ENCODE data around the gene SH3BP2. TPM values are rescaled to one million over a fixed set of nuclear protein-coding genes. Genes with fewer than 3 reads are reported as not detected.
A peak's percentile ranks its signal among the peaks of the same experiment; 100 is the strongest.

The SH3BP2 gene
- polyA plus RNA-seq (2013) = 21.3 and 21.9 TPM in 2 replicates

DNA sequence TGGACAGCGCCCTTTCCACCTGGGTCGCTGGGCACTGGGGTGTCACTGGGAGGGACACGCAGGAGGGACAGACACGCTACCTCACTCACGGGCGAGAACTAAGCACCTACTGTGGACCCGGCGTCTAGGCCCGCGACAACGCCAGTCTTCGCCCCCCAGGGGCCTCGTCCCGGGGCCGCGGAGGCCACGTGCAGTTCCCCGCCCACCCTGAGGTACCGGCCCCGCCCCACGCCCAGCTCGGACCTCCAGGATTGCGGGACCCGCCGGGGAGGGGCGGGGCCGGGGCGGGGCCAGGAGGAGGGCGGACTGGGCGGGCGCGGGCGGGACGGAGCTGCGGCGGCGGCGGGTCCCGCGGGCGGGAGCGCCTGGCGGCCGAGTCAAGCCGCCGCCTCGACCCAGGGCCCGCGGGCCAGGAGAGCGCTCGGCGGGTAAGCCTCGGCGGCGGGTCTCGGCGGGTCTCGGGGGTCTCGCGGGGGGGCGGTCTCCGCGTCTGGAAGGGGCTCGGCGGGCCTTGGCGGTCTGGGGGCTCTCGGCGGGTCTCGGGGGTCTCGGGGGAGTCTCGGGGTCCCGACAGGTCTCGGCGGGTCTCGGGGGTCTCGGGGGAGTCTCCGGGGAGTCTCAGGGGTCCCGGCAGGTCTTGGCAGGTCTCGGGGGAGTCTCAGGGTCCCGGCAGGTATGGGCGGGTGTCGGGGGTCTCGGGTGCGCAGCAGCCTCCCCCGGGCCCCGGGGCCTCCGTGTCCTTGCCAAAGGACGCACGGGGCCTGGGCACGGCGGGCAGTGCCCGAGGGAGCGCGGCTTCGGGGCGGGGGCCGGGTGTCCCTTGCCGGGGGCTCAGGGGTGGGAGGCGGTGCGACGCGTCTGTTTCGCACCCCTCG, at the start of gene SH3BP2:
SH3BP2 (plus strand) TSS at position 375 of the 875 bp plus-strand sequence. CDS start 27,533 bp downstream, outside the sequence.
- Histone ChIP-seq H3K4me1 (ENCODE audit: control insufficient read depth in 1 of 2, insufficient read depth in 2 of 2, low read length in 2 of 2) (peaks cover 19 to 30% of the 10 kb centered on the region in 2 experiments), H3K79me1 (ENCODE audit: low read length) (peaks cover 9% of the 10 kb centered on the region), H3K36me3 (ENCODE audit: control insufficient read depth in 1 of 2, insufficient read depth in 2 of 2, low read length in 2 of 2) (no peaks in the 10 kb centered on the region), H4K91ac (ENCODE audit: low read depth, low read length) (peak within 1 kb of the TSS; percentile 16), H3K27ac (ENCODE audit: low read depth, low read length) (no peak within 1 kb of the TSS), H3K4me2 (ENCODE audit: low read length) (peak within 1 kb of the TSS; percentile 57), H3K23ac (ENCODE audit: low read length) (no peak within 1 kb of the TSS), H3K9me3 (ENCODE audit: insufficient read depth, low read depth, low read length) (peaks cover 5% of the 10 kb centered on the region), H3K4ac (ENCODE audit: low read depth, low read length) (no peak within 1 kb of the TSS), H4K8ac (ENCODE audit: low read depth, low read length) (no peak within 1 kb of the TSS), H2BK12ac (ENCODE audit: low read length) (no peak within 1 kb of the TSS), H4K12ac (ENCODE audit: low read depth, low read length) (no peak within 1 kb of the TSS), H3K79me2 (ENCODE audit: control insufficient read depth, insufficient read depth, low read length, poor library complexity) (no peaks in the 10 kb centered on the region), H2BK5ac (ENCODE audit: low read depth, low read length, poor library complexity) (no peak within 1 kb of the TSS), H2AK5ac (ENCODE audit: low read length) (no peak within 1 kb of the TSS), H3K27me3 (ENCODE audit: insufficient read depth, low read length) (no peaks in the 10 kb centered on the region), H3K18ac (ENCODE audit: low read length) (no peak within 1 kb of the TSS), H2AFZ (ENCODE audit: insufficient read depth, low read length, poor library complexity) (no peak within 1 kb of the TSS), H3K9ac (ENCODE audit: low read length) (no peak within 1 kb of the TSS), H3K4me3 (ENCODE audit: low read depth, low read length) (peak within 1 kb of the TSS; percentile 36), H3K14ac (ENCODE audit: low read length) (peak within 1 kb of the TSS; percentile 17), H2BK120ac (ENCODE audit: insufficient read depth, low read length, poor library complexity) (peak within 1 kb of the TSS; percentile 37)
- WGBS (ENCODE audit: extremely low coverage, insufficient coverage, insufficient read length) = no CpG with 5 or more reads among the region's 104 CpGs
- peak; percentile 42 to 69 for DNase-seq

- no CpG with 5 or more reads among the region's 21 CpGs for WGBS (ENCODE audit: extremely low coverage, insufficient coverage, insufficient read length)
- no peak overlapping the region for H2AFZ ChIP-seq (ENCODE audit: insufficient read depth, low read length, poor library complexity)
- H4K8ac ChIP-seq (ENCODE audit: low read depth, low read length) = peak overlapping the region; percentile 39
These were observed 49.1 kb upstream of the SH3BP2 start for GRCh38 chr4:2743518-2744445.

GRCh38 chr4:2744576-2745270, 48.2 kb upstream of the SH3BP2 start:
- H4K91ac ChIP-seq (ENCODE audit: low read depth, low read length) = peak overlapping the region; percentile 56
- no peak overlapping the region for H3K23ac ChIP-seq (ENCODE audit: low read length)
- H2AK5ac ChIP-seq (ENCODE audit: low read length) = peak overlapping the region; percentile 30
- H3K18ac ChIP-seq (ENCODE audit: low read length) = peak overlapping the region; percentile 42
- peaks cover 32% of the 10 kb centered on the region for H3K79me1 ChIP-seq (ENCODE audit: low read length)
- H3K9me3 ChIP-seq (ENCODE audit: insufficient read depth, low read depth, low read length) = peaks cover 2% of the 10 kb centered on the region
- H2BK5ac ChIP-seq (ENCODE audit: low read depth, low read length, poor library complexity) = no peak overlapping the region
- H4K12ac ChIP-seq (ENCODE audit: low read depth, low read length) = no peak overlapping the region
- H3K27ac ChIP-seq (ENCODE audit: low read depth, low read length) = no peak overlapping the region
- peak overlapping the region; percentile 28 for H2BK120ac ChIP-seq (ENCODE audit: insufficient read depth, low read length, poor library complexity)
- no peak overlapping the region for H4K8ac ChIP-seq (ENCODE audit: low read depth, low read length)
- peak overlapping the region; percentile 17 for H3K4ac ChIP-seq (ENCODE audit: low read depth, low read length)
- H3K4me1 ChIP-seq (ENCODE audit: control insufficient read depth in 1 of 2, insufficient read depth in 2 of 2, low read length in 2 of 2) = peaks cover 41 to 47% of the 10 kb centered on the region in 2 experiments
- H2AFZ ChIP-seq (ENCODE audit: insufficient read depth, low read length, poor library complexity) = no peak overlapping the region
- no peak overlapping the region for H3K4me3 ChIP-seq (ENCODE audit: low read depth, low read length)
- peak overlapping the region; percentile 35 for H2BK12ac ChIP-seq (ENCODE audit: low read length)
- H3K36me3 ChIP-seq (ENCODE audit: control insufficient read depth in 1 of 2, insufficient read depth in 2 of 2, low read length in 2 of 2) = peaks cover 53 to 55% of the 10 kb centered on the region in 2 experiments
- no CpG with 5 or more reads among the region's 28 CpGs for WGBS (ENCODE audit: extremely low coverage, insufficient coverage, insufficient read length)
- no peak overlapping the region for H3K4me2 ChIP-seq (ENCODE audit: low read length)
- H3K9ac ChIP-seq (ENCODE audit: low read length) = no peak overlapping the region
- H3K79me2 ChIP-seq (ENCODE audit: control insufficient read depth, insufficient read depth, low read length, poor library complexity) = peaks cover 5% of the 10 kb centered on the region
- no peaks in the 10 kb centered on the region for H3K27me3 ChIP-seq (ENCODE audit: insufficient read depth, low read length)
- no peak for DNase-seq
- H3K14ac ChIP-seq (ENCODE audit: low read length) = peak overlapping the region; percentile 16

More at GRCh38 chr4:2743518-2744445, 49.1 kb upstream of the SH3BP2 start:
- no peak overlapping the region for H3K9ac ChIP-seq (ENCODE audit: low read length)
- peak overlapping the region; percentile 24 for H4K12ac ChIP-seq (ENCODE audit: low read depth, low read length)
- peak overlapping the region; percentile 35 for H3K4ac ChIP-seq (ENCODE audit: low read depth, low read length)
- H2BK5ac ChIP-seq (ENCODE audit: low read depth, low read length, poor library complexity) = peak overlapping the region; percentile 24
- H3K4me1 ChIP-seq (ENCODE audit: control insufficient read depth in 1 of 2, insufficient read depth in 2 of 2, low read length in 2 of 2) = peaks cover 41 to 47% of the 10 kb centered on the region in 2 experiments
- H3K27me3 ChIP-seq (ENCODE audit: insufficient read depth, low read length) = no peaks in the 10 kb centered on the region
- no peak for DNase-seq
- H3K79me2 ChIP-seq (ENCODE audit: control insufficient read depth, insufficient read depth, low read length, poor library complexity) = peaks cover 5% of the 10 kb centered on the region
- no peak overlapping the region for H3K4me3 ChIP-seq (ENCODE audit: low read depth, low read length)
- peak overlapping the region; percentile 29 for H2BK12ac ChIP-seq (ENCODE audit: low read length)
- H3K23ac ChIP-seq (ENCODE audit: low read length) = no peak overlapping the region
- H4K91ac ChIP-seq (ENCODE audit: low read depth, low read length) = peak overlapping the region; percentile 79
- peak overlapping the region; percentile 25 for H2AK5ac ChIP-seq (ENCODE audit: low read length)
- H3K18ac ChIP-seq (ENCODE audit: low read length) = peak overlapping the region; percentile 58
- H3K4me2 ChIP-seq (ENCODE audit: low read length) = no peak overlapping the region
- peaks cover 53 to 54% of the 10 kb centered on the region in 2 experiments for H3K36me3 ChIP-seq (ENCODE audit: control insufficient read depth in 1 of 2, insufficient read depth in 2 of 2, low read length in 2 of 2)
- peak overlapping the region; percentile 56 for H3K27ac ChIP-seq (ENCODE audit: low read depth, low read length)
- peak overlapping the region; percentile 61 for H3K14ac ChIP-seq (ENCODE audit: low read length)
- peaks cover 32% of the 10 kb centered on the region for H3K79me1 ChIP-seq (ENCODE audit: low read length)
- H2BK120ac ChIP-seq (ENCODE audit: insufficient read depth, low read length, poor library complexity) = peak overlapping the region; percentile 43
- peaks cover 2% of the 10 kb centered on the region for H3K9me3 ChIP-seq (ENCODE audit: insufficient read depth, low read depth, low read length)
